ENCODE results near the gene TRMU. TPM values are rescaled to one million over a fixed set of nuclear protein-coding genes. Genes with fewer than 3 reads are reported as not detected.

Gene TRMU
- total RNA-seq, 1 experiment from 2014 or later, result 73.9 TPM

DNA sequence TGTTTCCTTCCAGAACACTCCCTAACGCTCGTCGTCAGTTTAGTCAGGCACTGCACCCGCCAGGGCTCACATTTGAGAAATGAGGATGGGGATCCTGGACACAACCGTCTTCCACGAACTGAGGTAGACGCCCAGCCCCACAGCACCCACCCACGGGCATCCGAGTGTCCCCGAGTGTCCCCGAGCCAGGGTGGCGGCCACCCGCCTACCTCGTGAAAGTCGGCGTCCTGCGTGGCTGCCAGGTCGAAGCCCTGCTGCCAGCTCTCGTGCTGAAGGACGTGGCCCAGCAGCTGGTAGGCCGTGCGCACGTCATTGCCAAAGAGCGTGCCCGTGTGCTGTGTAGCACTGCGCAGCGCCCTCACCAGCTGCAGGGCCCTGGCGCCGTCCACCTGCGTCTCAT is 53.6 kb downstream of the TRMU start:
- H3K27ac Mint-ChIP-seq (ENCODE audit: unreplicated experiment), result no peak overlapping the region
- CTCF ChIA-PET, result interaction anchor here (1.2 kb wide), 1 partner anchor 21 kb away, joined by 3 read pairs; no protein-coding TSS in a partner anchor
- no peaks in the 10 kb centered on the region for H3K27me3 Mint-ChIP-seq (ENCODE audit: insufficient read depth, unreplicated experiment)
- Histone ChIP-seq H3K9me3 (no peaks in the 10 kb centered on the region), H3K4me3 (ENCODE audit: low read depth, low read length) (no peak overlapping the region), H3K27me3 (replicated peaks; ENCODE audit: control insufficient read depth, insufficient read depth, low read length) (no peaks in the 10 kb centered on the region), H3K36me3 (ENCODE audit: control insufficient read depth, insufficient read depth, low read length) (no peaks in the 10 kb centered on the region), H3K4me1 (no peaks in the 10 kb centered on the region)
- no peaks in the 10 kb centered on the region for H3K9me3 Mint-ChIP-seq (ENCODE audit: unreplicated experiment)
- BruUV-seq (replicated peaks), result no TSS peak
- DNase-seq, result no peak
- TF ChIP-seq, protein P1, sequence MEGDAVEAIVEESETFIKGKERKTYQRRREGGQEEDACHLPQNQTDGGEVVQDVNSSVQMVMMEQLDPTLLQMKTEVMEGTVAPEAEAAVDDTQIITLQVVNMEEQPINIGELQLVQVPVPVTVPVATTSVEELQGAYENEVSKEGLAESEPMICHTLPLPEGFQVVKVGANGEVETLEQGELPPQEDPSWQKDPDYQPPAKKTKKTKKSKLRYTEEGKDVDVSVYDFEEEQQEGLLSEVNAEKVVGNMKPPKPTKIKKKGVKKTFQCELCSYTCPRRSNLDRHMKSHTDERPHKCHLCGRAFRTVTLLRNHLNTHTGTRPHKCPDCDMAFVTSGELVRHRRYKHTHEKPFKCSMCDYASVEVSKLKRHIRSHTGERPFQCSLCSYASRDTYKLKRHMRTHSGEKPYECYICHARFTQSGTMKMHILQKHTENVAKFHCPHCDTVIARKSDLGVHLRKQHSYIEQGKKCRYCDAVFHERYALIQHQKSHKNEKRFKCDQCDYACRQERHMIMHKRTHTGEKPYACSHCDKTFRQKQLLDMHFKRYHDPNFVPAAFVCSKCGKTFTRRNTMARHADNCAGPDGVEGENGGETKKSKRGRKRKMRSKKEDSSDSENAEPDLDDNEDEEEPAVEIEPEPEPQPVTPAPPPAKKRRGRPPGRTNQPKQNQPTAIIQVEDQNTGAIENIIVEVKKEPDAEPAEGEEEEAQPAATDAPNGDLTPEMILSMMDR (IDR thresholded peaks at IDR 0.05; ENCODE audit: insufficient read depth in 1 of 2, low read depth in 1 of 2, low read length in 1 of 2, severe bottlenecking in 1 of 2, unreplicated experiment in 1 of 2), result no peak
- peaks cover 4% of the 10 kb centered on the region for H3K36me3 Mint-ChIP-seq (ENCODE audit: insufficient read depth, unreplicated experiment)
- intact Hi-C loops (cut with micrococcal nuclease; ENCODE audit: unreplicated experiment), result no loop called here
- H3K4me3 Mint-ChIP-seq (ENCODE audit: unreplicated experiment), result no peak overlapping the region
- POLR2A ChIA-PET, result no interaction called here
- no peaks in the 10 kb centered on the region for H3K4me1 Mint-ChIP-seq (ENCODE audit: low read depth, unreplicated experiment)

DNA sequence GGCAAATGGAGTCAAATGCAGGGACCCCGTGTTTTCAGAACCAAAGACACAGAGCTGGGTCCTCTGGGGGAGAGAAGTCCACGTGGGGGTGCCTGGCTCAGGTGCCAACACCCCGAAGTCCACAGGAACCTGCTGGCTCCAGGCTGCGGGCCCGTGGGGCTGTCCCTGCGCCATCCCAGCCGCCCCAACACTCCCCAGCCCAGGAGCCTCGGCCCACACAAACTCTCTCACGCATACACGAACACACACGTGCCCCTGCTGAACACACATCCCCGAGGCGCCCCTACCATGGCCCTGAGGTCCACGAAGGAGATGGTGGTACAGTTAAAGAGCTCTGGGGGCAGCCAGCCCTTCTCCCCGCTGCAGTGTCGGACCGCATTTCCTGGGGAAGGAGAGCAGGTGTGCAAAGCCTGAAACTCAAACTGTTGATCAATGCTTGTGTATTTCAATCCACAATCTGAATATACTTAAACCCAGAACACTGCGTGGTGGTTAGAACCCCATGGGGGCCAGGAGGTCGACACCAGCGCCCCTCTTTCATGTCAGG is 54.7 kb downstream of the TRMU start:
- no peak overlapping the region for H3K4me3 ChIP-seq (ENCODE audit: low read depth, low read length)
- ChIA-PET CTCF (interaction anchor here (0.6 to 1.2 kb wide), 2 partner anchors 23 to 122 kb away, joined by 3 to 4 read pairs; partner anchors contain the start of gene TTC38), POLR2A (interaction anchor here (0.6 kb wide), 1 partner anchor 173 kb away, joined by 5 read pairs; no protein-coding TSS in a partner anchor)
- no peaks in the 10 kb centered on the region for H3K27me3 ChIP-seq (replicated peaks; ENCODE audit: control insufficient read depth, insufficient read depth, low read length)
- no peak for DNase-seq
- H3K36me3 ChIP-seq (ENCODE audit: control insufficient read depth, insufficient read depth, low read length), result no peaks in the 10 kb centered on the region
- no peak overlapping the region for H3K4me3 Mint-ChIP-seq (ENCODE audit: unreplicated experiment)
- H3K36me3 Mint-ChIP-seq (ENCODE audit: insufficient read depth, unreplicated experiment), result peaks cover 4% of the 10 kb centered on the region
- H3K9me3 ChIP-seq, result no peaks in the 10 kb centered on the region
- H3K9me3 Mint-ChIP-seq (ENCODE audit: unreplicated experiment), result no peaks in the 10 kb centered on the region
- TF ChIP-seq, protein P1 (IDR thresholded peaks at IDR 0.05; ENCODE audit: insufficient read depth in 1 of 2, low read depth in 1 of 2, low read length in 1 of 2, severe bottlenecking in 1 of 2, unreplicated experiment in 1 of 2), result no peak
- H3K4me1 Mint-ChIP-seq (ENCODE audit: low read depth, unreplicated experiment), result no peaks in the 10 kb centered on the region
- BruUV-seq (replicated peaks), result no TSS peak
- no peaks in the 10 kb centered on the region for H3K27me3 Mint-ChIP-seq (ENCODE audit: insufficient read depth, unreplicated experiment)
- H3K4me1 ChIP-seq, result no peaks in the 10 kb centered on the region
- peak overlapping the region; percentile 76 for H3K27ac Mint-ChIP-seq (ENCODE audit: unreplicated experiment)
- intact Hi-C loops (cut with micrococcal nuclease; ENCODE audit: unreplicated experiment), result loop anchor here (5.0 kb wide), 1 partner anchor 33 kb away; no protein-coding TSS in a partner anchor

DNA sequence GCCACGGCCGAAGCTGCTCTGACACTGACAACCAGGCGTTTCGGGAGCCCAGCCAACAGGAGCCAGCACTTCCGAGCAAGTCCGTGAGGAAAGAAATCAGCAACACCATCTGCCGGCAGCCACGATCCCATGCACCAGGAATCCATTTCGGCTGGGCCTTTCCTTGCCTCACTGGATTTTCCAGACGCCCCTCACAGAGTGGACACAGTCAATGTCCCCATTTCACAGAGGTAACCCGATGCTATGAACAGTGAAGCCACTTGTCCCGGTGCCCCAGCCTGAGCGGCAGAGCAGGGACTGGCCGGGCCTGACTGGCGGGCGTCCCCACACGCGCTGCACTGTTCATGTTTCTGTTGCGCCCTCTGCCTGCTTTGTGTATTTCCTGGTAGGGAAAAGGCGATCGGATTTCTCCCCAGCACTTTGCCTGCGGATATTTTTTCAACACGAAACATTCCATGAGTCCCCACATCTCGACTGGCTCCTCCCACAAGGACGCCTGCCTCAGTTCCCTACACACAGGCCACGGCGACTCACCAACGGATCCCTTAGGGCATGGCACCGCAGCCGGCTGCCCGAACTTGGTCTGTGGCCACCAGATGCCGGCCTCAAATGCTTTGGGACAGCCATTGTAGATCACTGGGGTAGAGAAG is 55.3 kb downstream of the TRMU start:
- Mint-ChIP-seq H3K27me3 (ENCODE audit: insufficient read depth, unreplicated experiment) (no peaks in the 10 kb centered on the region), H3K4me3 (ENCODE audit: unreplicated experiment) (no peak overlapping the region), H3K9me3 (ENCODE audit: unreplicated experiment) (no peaks in the 10 kb centered on the region), H3K27ac (ENCODE audit: unreplicated experiment) (peak overlapping the region; percentile 76), H3K36me3 (ENCODE audit: insufficient read depth, unreplicated experiment) (peaks cover 4% of the 10 kb centered on the region), H3K4me1 (ENCODE audit: low read depth, unreplicated experiment) (no peaks in the 10 kb centered on the region)
- POLR2A ChIA-PET, result interaction anchor here (0.6 kb wide), 1 partner anchor 173 kb away, joined by 5 read pairs; no protein-coding TSS in a partner anchor
- BruUV-seq (replicated peaks), result no TSS peak
- H3K27me3 ChIP-seq (replicated peaks; ENCODE audit: control insufficient read depth, insufficient read depth, low read length), result no peaks in the 10 kb centered on the region
- H3K4me3 ChIP-seq (ENCODE audit: low read depth, low read length), result no peak overlapping the region
- CTCF ChIA-PET, result interaction anchor here (0.6 kb wide), 1 partner anchor 123 kb away, joined by 4 read pairs; the partner anchor contains the start of gene TTC38
- no peaks in the 10 kb centered on the region for H3K9me3 ChIP-seq
- intact Hi-C loops (cut with micrococcal nuclease; ENCODE audit: unreplicated experiment), result loop anchor here (5.0 kb wide), 1 partner anchor 33 kb away; no protein-coding TSS in a partner anchor
- H3K4me1 ChIP-seq, result no peaks in the 10 kb centered on the region
- TF ChIP-seq, protein P1 (IDR thresholded peaks at IDR 0.05; ENCODE audit: insufficient read depth in 1 of 2, low read depth in 1 of 2, low read length in 1 of 2, severe bottlenecking in 1 of 2, unreplicated experiment in 1 of 2), result peak in 1 of 2 experiments; percentile 16
- peak in 1 of 2 experiments; percentile 39 for DNase-seq
- no peaks in the 10 kb centered on the region for H3K36me3 ChIP-seq (ENCODE audit: control insufficient read depth, insufficient read depth, low read length)

All from Caco-2 (cell line).